ENCODE measurements around the gene HDGFL2. TPM values are rescaled to one million over a fixed set of nuclear protein-coding genes. Genes with fewer than 3 reads are reported as not detected.

Gene HDGFL2
- total RNA-seq, 2 donors from 2014 or later: 40.8 to 61.8 TPM

DNA sequence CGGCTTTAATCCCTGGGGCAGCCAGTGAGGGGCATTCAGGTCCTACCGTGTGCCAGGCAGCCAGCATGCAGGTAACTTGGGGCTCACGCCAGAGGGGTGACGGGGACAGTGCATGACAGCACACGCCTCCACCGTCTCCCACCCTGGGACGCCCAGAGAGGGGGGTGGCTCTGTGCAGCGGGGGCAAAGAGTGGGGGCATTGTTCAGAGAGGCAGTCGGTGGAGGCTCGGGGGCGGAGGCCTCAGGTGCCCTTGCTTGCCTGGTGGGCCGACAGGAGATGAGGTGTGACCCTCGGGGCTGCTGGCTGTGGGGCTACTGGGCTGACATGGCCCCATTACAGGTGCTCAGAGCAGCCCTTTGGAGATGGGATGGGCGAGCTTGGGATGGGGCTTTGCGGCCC lies 27.8 kb downstream of the HDGFL2 start:
- intact Hi-C loops (cut with DNase I): no loop called here
- WGBS: 85% methylated on average over 15 of the region's 15 CpGs
- TF ChIP-seq, protein P1, sequence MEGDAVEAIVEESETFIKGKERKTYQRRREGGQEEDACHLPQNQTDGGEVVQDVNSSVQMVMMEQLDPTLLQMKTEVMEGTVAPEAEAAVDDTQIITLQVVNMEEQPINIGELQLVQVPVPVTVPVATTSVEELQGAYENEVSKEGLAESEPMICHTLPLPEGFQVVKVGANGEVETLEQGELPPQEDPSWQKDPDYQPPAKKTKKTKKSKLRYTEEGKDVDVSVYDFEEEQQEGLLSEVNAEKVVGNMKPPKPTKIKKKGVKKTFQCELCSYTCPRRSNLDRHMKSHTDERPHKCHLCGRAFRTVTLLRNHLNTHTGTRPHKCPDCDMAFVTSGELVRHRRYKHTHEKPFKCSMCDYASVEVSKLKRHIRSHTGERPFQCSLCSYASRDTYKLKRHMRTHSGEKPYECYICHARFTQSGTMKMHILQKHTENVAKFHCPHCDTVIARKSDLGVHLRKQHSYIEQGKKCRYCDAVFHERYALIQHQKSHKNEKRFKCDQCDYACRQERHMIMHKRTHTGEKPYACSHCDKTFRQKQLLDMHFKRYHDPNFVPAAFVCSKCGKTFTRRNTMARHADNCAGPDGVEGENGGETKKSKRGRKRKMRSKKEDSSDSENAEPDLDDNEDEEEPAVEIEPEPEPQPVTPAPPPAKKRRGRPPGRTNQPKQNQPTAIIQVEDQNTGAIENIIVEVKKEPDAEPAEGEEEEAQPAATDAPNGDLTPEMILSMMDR (IDR thresholded peaks at IDR 0.05): no peak
- TF ChIP-seq POLR2A (IDR thresholded peaks at IDR 0.05) (no peak), POLR2AphosphoS5 (IDR thresholded peaks at IDR 0.05) (no peak)

DNA sequence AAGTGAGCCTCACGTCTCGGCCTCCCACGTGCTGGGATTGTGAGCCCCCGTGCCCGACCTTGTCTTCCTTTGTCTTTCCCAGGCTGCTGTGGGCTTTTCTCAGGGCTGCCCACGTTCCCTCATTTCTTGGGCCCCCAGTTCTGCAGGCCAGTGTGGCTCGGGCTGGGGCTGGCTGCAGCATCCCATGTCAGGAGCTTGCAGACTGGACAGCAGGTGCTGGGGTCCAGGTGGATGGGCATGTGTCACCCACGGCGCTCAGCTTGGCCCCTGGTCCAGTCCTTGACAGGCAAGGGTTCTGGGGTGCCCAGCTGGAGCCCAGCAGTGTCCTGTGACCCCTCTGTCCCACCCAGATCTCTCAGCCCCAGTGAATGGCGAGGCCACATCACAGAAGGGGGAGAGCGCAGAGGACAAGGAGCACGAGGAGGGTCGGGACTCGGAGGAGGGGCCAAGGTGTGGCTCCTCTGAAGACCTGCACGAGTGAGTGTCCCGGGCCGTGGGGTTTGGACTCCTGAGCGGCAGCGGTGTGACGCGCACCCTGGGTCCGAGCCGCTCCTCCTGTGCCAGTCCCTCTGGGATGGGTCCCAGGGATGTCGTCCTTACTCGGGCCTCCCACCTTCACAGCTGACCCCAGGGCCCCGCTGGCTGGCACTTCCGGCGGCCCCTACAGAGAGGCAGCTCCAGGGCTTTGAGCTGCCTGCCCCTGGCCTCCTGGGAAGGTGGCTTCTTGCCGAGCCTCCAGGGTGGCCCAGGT lies 28.9 kb downstream of the HDGFL2 start:
- Histone ChIP-seq H3K27me3 (replicated peaks; ENCODE audit: insufficient read depth) (no peaks in the 10 kb centered on the region), H3K36me3 (peaks cover 3 to 16% of the 10 kb centered on the region in 2 donors), H3K4me3 (no peak overlapping the region), H3K9me3 (no peaks in the 10 kb centered on the region), H3K4me1 (replicated peaks) (no peaks in the 10 kb centered on the region), H3K27ac (no peak overlapping the region)
- intact Hi-C loops (cut with DNase I): no loop called here
- 90% methylated on average over 28 of the region's 29 CpGs for WGBS
- no peak for DNase-seq (ENCODE audit: low spot score)
- TF ChIP-seq POLR2AphosphoS5 (IDR thresholded peaks at IDR 0.05): no peak
- TF ChIP-seq, protein P1 (IDR thresholded peaks at IDR 0.05): no peak
- no peak for TF ChIP-seq POLR2A (IDR thresholded peaks at IDR 0.05)

More for the DNA sequence above, 27.8 kb downstream of the HDGFL2 start:
- no peaks in the 10 kb centered on the region for H3K4me1 ChIP-seq (replicated peaks)
- no peaks in the 10 kb centered on the region for H3K9me3 ChIP-seq
- H3K36me3 ChIP-seq: peaks cover 3 to 19% of the 10 kb centered on the region in 2 donors
- no peak for DNase-seq (ENCODE audit: low spot score)
- H3K4me3 ChIP-seq: no peak overlapping the region
- H3K27me3 ChIP-seq (replicated peaks; ENCODE audit: insufficient read depth): no peaks in the 10 kb centered on the region
- no peak overlapping the region for H3K27ac ChIP-seq

DNA sequence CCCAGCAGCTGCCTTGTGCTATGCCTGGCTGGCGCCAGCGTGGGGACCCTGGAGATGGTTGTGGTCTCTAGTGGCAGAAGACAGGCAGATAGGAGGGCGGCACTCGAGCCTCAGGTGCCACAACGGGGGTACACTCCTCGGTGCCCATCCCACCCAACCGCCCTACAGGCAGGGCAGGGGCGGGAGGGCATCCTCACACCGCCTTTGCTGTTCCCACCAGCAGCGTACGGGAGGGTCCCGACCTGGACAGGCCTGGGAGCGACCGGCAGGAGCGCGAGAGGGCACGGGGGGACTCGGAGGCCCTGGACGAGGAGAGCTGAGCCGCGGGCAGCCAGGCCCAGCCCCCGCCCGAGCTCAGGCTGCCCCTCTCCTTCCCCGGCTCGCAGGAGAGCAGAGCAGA lies 29.6 kb downstream of the HDGFL2 start:
- Histone ChIP-seq H3K9me3 (no peaks in the 10 kb centered on the region), H3K36me3 (peaks cover 3 to 9% of the 10 kb centered on the region in 2 donors), H3K27me3 (replicated peaks; ENCODE audit: insufficient read depth) (no peaks in the 10 kb centered on the region), H3K4me1 (replicated peaks) (no peaks in the 10 kb centered on the region), H3K27ac (no peak overlapping the region), H3K4me3 (no peak overlapping the region)
- no peak for DNase-seq (ENCODE audit: low spot score)
- TF ChIP-seq POLR2A (IDR thresholded peaks at IDR 0.05): no peak
- TF ChIP-seq POLR2AphosphoS5 (IDR thresholded peaks at IDR 0.05): no peak
- TF ChIP-seq, protein P1 (IDR thresholded peaks at IDR 0.05): no peak
- 90% methylated on average over 25 of the region's 25 CpGs for WGBS
- intact Hi-C loops (cut with DNase I): no loop called here

DNA sequence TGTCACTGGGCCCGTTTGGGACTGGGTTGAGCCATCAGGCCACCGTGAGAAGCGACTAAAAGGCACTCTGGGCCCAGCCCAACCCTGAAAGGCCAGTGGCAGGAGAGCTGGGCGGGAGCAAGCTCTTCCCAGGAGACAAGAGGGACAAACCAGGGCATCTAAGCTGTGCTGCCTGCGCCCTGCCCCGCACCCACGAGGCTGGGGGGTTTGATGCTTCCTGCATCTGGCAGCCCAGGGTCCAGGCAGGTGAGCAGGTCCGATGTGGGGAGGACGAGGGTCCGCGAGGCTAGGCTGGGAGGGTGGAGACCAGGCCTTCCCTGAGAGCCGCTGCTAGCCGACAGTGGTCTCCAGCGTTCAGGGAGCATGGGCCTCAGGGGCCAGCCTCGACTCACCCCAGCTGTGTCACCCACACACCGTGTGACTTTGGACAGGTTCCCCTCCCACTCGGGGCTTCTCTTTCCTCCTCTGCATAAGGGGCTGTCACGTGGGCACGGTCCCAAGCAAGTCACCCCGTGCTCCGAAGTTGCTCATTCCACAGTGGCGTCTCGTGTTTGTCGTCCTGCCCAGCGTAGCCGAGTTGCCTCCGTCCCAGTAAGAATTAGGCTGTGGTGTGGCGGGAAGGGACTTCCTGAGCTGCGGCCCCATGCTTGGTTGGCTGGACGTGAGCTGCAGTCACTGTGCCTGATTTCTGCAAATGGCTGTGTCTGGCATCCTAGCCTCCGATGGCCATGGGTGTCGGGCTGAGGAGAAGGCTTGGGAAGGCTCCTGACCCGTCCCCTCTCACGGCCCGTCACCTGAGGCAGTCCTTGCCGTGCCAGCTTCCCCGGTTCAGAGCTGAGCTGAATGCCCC lies 30.4 kb downstream of the HDGFL2 start:
- Histone ChIP-seq H3K36me3 (peaks cover 3% of the 10 kb centered on the region in 2 donors), H3K4me1 (replicated peaks) (no peaks in the 10 kb centered on the region), H3K27ac (no peak overlapping the region), H3K4me3 (no peak overlapping the region), H3K27me3 (replicated peaks; ENCODE audit: insufficient read depth) (no peaks in the 10 kb centered on the region), H3K9me3 (no peaks in the 10 kb centered on the region)
- 80% methylated on average over 37 of the region's 37 CpGs for WGBS
- intact Hi-C loops (cut with DNase I): no loop called here
- TF ChIP-seq POLR2AphosphoS5 (IDR thresholded peaks at IDR 0.05): no peak
- TF ChIP-seq, protein P1 (IDR thresholded peaks at IDR 0.05): no peak
- TF ChIP-seq POLR2A (IDR thresholded peaks at IDR 0.05): no peak
- no peak for DNase-seq (ENCODE audit: low spot score)

Data from prostate gland (tissue), 2 donors.